Testis (tissue), 2 donors: ENCODE measurements around the gene ACSM4.

ENCODE experiments used
- CTCF ChIP-seq, 3 experiments: fragments of 450-650 bp in 2 of 3; fragments of 200-600 bp in 1 of 3; sonication (generic) in 1 of 3; IDR thresholded peaks; one replicate each; pipeline ENCODE4 v1.5.1; 2016 to 2019; ENCODE audit warnings: antibody characterized with exemption in 3 of 3, mild to moderate bottlenecking in 2 of 3, moderate library complexity in 1 of 3
- POLR2A ChIP-seq: fragments of 450-650 bp; IDR thresholded peaks from one replicate; pipeline ENCODE4 v1.6.1; 2017; ENCODE audit warnings: antibody characterized with exemption, mild to moderate bottlenecking, moderate library complexity

GRCh38 chr12:7303772-7304171 is at the start of gene ACSM4:
- no peak for TF ChIP-seq POLR2A
- TF ChIP-seq CTCF (IDR thresholded peaks at IDR 0.05): no peak
